GM12872 (cell line): ENCODE data around the gene AP5B1.
A peak's percentile ranks its signal among the peaks of the same experiment; 100 is the strongest.

Source experiments
- TF ChIP-seq, protein P1 (sequence below): IDR thresholded peaks from 3 replicates; pipeline ENCODE4 v1.5.1; 2011; ENCODE audit warnings: low read depth, mild to moderate bottlenecking, low read length, moderate library complexity; ENCODE audit not compliant: insufficient read depth

The AP5B1 gene

DNA sequence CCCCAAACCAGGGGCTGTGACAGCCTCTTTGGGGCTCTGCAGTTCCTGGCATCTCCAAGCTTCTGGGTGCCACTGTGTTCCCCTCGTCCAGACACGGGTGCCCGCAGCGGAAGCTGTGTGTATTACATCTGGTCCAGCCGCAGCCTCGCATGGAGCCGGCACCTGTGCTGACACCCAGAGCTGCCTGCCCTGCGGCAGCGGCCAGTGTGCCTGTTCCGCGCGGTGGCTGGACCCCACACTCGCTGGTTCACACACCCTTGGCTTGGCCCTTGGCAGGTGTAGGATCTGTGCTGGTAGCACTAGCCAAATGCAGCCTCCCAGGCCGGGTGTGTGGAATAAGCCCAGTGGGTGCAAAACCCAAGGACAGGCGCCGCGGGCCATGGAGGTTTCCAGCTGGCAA is 35.7 kb downstream of the AP5B1 start:
- TF ChIP-seq, protein P1, sequence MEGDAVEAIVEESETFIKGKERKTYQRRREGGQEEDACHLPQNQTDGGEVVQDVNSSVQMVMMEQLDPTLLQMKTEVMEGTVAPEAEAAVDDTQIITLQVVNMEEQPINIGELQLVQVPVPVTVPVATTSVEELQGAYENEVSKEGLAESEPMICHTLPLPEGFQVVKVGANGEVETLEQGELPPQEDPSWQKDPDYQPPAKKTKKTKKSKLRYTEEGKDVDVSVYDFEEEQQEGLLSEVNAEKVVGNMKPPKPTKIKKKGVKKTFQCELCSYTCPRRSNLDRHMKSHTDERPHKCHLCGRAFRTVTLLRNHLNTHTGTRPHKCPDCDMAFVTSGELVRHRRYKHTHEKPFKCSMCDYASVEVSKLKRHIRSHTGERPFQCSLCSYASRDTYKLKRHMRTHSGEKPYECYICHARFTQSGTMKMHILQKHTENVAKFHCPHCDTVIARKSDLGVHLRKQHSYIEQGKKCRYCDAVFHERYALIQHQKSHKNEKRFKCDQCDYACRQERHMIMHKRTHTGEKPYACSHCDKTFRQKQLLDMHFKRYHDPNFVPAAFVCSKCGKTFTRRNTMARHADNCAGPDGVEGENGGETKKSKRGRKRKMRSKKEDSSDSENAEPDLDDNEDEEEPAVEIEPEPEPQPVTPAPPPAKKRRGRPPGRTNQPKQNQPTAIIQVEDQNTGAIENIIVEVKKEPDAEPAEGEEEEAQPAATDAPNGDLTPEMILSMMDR: no peak

DNA sequence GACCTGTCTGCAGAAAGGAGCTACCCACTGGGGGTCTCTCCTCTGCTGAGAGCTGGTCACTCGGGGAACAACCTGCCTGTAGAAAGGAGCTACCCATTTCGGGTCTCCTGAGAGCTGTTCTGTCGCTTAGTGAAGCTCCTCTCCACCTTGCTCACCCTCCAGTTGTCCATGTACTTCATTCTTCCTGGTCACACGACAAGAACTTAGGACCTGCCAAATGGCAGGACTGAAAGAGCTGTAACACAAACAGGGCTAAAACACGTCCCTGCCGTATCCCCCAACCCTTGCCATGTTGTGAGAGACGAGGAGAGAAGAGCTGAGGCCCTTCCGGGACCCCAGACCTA is 36.1 kb downstream of the AP5B1 start:
- TF ChIP-seq, protein P1: no peak

DNA sequence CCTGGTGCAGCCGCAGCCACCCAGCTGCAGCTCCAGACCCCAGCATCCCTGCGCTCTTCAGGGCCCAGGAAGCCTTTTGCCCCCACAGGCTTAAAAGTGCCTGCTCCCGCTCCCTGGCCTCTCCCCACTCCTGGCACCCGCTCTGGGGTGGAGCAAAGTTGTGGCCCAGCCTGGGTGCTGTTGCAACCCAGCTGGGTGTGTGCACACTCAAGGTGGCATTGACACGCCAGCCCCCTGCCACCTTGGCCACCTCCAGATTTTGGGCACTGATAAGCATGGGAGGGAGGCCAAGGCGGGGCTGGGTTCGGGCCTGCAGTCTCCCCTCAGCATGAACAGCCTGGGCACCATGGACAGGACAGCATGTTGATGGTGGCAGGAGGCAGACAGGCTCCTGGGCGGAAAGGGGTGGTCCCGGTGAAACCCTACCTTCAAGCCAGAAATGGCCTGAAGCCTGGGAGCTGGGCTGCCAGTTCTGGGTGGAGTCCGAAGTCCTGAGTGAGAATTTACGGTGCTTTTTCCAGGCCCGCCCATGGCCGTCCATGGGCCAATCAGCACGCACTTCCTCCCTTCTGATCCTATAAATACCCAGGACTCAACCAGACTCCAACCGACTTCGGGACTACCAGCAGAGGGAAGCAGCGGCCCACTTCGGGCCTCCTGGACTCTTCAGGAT is 36.6 kb downstream of the AP5B1 start:
- TF ChIP-seq, protein P1: 0 out of 3 replicates have a peak, but pooled peaks have one; percentile 14

DNA sequence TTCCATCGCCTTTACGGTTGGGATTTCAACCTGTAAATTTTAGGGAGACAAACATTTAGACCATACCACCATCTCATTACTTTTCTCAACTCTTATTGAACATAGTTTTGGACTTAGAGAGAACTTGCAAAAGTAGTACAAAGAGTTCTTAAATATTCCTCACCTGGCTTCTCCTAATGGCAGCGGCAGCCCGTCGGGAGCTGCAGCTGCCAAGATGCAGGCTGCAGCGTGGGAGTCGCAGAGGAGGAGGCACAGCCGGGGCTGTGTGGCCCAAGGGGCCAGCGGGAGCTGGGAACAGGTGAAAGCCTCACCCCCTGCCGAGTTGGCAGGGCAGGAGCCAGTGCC is 37.1 kb downstream of the AP5B1 start:
- TF ChIP-seq, protein P1: no peak

DNA sequence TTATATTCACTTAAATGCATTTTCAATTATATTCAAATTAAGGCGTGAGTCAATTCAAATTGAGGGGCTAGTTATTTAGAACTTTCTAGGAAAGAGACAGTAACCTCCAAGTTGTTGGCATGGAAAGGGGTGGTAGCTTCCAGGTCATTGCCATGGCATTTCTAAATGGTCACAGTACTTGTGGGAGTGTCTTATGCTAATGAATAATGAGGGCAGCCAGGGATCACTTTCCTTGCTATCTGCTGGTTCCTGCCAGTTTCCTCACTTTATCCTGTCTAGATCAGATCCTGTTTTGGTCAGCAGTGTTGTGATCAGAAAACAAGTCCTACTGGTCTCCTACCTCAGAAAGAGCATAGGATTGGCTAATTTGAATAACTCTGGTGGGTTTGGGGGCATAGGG is 38.4 kb downstream of the AP5B1 start:
- TF ChIP-seq, protein P1: no peak

DNA sequence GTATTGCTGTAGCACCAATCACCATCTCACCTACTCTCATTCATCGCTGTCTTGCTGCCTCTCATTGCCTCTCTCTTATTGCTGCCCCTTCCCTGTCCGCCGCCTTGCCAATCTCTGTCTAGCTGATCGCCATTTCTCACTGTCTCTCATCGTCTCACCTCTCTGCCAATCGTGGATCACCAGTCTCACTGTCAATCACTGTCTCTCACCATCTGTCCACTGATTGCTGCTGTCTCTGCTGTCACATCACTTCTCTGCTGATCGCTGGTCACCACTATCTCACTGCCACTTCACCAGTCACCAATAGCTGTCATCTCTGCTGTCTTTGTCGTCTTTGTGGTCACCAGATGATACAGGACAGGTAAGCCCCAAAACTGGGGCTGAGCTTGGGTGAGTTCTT is 39.6 kb downstream of the AP5B1 start:
- TF ChIP-seq, protein P1: no peak

DNA sequence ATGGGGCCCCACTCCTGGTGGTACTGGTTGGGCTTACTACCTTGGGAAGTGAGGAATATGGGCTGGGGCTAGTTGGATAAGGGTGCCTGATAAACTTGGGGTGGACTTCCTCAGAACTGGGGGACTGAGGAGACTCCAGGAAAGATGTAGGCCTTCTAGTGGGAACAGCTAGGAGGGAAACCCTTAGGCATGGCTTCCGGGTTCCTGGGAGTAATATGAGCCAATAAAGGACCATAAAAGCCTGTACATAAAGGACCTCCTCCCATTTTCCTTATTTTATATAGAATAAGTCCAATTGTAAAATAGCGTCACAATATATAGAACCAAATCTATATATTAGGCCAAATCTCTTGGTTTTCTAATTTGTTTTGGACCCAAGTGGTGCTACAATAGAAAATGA is 41.8 kb downstream of the AP5B1 start:
- TF ChIP-seq, protein P1: no peak
